HG03175 (cell line): ENCODE results near the gene CALHM2.

ENCODE experiments used
- ATAC-seq: cut with Tn5 transposase; IDR thresholded peaks from one replicate; pipeline ENCODE4 v1.9.1; 2021; ENCODE audit warnings: mild to moderate bottlenecking, moderate library complexity; ENCODE audit not compliant: unreplicated experiment

The CALHM2 gene

DNA sequence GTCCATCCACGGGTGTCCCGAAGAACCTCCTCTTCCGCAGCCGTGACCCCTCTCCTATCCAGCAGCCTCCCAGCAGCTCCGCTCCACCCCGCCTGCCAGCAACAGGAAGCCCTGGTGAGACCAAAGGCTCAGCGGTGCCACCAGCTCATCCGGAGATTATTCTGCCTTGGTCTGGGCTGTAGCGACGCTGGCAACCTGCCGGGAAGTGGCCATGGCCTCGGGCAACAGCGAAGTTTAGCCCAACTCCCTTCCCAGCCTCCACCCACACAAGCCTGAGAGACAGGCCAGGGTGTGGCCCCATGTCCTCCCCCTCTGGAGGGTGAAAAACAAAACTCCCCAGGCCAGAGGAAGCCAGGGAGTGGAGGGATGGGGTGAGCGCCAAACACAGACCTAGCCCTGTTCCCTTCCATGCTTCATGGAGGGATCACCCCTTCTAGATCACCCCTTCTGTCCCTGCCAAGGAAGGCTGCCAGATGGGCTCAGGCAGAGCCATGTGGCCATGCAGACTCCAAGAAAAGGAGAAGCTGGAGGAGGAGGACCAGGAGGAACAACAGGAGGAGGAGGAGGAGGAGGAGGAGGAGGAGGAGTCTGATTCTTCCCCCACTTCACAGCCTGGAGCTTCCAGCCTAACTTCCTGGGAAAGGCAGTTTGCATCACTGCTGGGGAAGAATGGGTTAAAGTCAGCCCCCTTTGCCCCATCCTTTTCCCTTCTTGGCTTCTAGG, 918 bp downstream of the CALHM2 start:
- no peak for ATAC-seq

DNA sequence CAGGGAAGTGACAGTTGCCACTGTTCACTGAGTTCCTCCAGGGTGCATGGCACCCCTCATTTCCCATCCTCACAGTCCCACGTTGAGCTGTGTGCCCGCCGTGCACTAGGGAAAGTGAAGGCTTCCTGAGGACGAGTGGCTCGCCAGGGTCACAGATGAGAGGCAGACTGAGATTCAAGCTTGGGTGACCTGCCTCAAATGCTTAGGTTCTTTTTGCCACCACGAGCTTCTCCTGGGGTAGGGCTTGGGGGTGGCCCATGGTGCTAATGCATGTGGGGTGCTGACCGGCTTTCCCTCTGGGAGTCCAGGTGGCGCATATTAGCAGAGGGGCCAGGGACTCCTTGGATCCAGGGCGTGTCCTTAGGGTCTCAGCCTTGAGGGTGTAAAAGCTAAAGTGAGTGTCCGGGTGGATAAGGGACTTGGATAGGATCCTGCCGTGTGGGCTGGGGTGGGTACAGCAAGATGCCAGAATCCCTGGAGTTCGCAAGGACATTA, 1.9 kb downstream of the CALHM2 start:
- ATAC-seq: no peak

DNA sequence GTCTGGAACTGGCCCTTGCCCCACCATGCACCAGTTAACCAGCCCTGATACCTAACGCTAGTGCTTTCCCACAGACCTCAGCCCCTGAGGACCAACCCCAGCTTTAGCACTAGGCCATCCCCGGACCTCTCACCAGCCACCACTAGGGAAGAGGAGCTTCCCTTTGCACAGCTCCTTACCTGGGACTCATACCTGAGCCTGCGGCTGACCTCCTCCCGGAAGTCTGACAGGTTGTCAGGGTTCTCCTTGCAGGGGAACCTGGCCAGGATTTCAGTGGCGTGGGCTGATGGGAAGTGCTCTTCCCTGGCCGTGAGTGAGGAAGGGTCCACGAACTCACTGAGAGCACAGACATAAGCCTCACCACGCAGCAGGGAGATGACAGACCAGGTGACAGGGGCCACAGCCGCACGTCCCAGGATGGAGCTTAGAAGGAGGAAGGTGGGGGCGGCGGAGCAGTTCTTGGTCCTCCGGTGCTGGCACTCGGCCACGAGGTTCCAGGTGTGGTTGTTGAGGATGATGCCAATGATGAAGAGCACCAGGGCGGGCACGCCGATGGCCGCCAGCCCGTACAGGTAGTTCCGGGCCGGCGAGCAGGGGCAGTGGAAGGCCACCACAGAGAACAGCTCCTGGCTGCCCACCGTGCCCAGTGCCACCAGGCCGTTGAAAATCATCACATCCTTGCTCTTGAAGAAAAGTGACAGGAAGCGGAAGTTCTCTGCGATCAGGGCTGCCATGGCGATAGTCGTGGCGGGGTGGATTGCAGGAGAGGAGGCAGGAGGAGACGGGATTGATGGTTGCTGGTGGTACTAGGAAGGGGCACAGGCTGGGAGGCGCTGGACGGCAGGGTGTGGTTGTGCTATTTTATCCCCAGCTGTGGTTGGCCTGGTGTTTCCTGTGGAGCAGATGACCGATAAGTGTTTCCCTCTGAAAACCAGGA, 2.7 kb downstream of the CALHM2 start:
- no peak for ATAC-seq

DNA sequence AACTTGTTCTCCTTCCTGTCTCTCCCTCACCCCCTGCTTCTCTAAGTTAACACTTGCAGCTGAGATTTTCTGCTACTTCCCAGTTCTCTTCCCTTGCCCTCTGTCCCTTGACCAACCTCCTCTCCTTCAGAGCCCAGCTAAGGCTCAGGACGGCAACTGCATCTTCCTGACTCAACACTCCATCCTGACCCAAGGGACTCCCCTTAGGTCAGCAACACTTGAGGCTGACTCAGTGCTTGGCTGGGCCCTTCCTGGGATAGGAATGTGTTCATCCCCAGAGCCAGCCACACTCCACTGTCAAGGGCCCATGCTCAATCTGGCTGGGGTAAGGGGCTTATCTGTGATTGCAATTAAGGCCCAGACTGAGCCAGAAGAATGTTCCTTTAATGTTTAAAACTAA, 3.4 kb downstream of the CALHM2 start:
- no peak for ATAC-seq

DNA sequence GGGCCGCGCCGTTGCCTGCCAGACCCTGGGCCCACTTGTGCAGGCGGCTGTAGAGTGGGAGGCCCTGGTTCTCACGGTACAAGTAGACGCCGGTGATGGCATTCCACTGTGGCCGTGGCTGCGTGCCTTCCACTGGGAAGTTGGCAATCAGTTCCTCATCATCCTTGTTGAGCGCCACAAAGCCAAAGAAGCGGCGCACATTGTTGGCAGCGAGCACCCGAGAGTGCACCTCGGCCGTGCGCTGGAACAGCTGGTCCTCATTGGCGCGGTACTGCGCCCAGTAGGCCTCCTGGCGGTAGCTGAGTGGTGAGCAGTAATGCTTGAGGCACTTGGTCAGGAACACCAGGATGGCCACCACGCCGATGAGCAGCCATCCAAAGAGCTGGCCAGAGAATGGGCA, 5.0 kb downstream of the CALHM2 start:
- no peak for ATAC-seq

DNA sequence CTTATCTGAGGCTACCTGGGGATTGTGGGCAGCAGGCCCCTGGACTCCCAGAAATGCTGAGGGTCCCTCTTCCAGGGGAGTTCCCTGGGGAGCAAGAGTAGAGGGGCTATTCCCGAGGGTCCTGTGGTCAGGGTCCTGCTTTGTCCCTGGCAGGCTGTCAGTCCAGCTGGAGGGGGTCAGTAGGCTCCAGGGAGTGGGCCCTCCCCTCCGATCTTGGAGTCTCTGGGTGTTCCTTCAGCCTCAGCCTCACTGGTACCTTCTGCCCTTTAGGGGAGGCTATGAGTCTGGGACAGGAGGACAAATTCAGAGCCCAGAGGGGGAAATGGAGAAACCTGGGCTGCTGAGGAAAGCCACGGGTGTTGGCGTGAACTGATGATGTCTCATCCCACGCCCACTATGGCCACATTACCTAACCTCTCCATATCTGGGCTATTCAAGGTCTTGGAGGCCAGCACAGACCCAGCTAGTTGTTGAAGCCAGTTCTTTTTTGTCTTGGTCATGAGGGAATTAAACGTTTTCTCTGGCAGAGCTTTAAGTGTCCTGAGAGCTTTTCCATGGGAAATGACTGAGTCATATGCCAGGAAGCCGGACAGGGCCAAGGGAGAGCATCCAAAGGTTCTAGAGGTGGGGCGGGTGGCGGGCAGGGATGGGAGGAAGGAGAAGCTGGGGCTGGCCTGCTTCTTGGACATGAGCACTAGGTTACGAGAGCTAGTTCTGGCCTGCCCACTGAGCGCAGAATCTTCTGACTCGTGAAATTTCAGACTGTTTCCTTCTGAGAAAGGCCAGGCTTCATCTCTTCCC, 6.2 kb downstream of the CALHM2 start:
- no peak for ATAC-seq

DNA sequence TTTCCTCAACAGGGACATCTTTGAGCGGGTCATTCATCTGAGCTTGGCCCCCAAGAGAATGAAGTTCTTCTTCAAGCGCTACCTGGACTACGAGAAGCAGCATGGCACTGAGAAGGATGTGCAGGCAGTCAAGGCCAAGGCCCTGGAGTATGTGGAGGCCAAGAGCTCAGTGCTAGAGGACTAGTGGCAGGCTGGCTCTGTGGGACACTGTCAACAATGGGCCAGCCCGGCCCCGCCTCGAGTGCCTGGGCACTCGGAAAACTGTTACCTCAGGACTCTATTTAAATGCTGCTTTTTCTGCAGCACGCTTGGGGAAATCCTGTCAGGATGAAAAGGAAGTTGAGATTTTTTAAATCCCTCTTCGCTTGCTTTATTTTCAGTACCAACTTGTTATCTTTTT, 6.8 kb downstream of the CALHM2 start:
- ATAC-seq: no peak

DNA sequence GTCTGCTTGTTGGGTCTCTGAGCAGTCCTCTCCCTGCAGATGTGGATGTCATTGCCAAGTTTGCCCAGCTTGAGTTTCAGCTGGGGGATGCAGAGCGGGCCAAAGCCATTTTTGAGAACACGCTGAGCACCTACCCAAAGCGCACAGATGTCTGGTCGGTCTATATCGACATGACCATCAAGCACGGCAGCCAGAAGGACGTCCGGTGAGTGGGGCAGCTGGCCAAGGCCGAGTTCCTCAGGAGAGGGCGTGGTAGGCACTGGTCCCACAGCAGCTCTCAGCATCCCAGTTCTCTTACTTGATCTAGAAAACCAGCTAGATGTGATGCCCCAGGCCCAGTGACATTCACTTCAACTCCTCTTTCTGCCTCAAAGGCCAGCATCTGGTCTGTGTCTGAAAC, 7.7 kb downstream of the CALHM2 start:
- no peak for ATAC-seq

DNA sequence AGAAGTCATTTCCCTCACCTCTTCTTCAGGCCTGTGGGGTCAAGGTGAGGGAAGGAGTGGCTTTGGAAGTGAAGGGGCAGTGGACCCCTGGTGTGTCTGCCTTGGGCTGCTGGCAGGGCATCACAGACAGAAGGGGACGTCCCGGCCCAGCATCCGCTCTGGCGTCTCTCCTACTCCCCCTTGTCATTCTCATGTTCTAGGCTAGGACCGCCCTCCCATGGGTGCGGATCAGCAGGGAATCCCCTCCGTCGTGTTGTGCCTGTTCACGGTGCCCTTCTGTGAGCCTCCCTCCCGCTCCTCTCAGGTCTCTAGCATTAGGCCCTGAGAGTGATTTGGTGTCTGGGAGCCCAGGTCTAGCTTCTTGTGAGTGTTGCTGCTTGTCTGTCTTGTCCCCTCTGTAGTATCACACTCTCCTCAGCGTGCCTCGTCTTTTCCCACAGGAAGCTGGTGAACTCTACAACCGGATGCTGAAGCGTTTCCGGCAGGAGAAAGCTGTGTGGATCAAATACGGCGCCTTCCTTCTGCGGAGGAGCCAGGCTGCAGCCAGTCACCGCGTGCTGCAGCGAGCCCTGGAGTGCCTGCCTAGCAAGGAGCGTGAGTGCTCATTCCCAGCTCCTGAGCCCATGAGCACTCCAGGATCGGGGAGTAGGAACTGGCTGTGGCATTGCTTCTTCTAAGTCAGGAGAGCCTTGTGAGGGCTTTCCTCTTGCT, 8.5 kb downstream of the CALHM2 start:
- no peak for ATAC-seq

DNA sequence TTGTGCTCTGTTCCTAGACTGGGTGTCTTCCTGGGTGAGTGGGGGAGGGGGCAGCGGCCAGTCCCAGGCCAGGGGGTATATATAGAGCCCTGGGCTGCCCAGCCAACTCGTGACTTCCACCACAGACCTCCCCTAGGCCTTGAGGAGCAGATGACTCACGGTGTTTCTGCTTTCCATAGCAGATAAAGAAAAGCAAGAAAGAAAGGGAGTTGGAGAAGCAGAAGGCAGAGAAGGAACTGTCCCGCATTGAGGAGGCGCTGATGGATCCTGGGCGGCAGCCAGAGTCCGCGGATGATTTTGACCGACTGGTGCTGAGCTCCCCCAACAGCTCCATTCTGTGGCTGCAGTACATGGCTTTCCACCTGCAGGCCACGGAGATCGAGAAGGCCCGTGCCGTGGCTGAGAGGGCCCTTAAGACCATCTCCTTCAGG, 10.1 kb downstream of the CALHM2 start:
- ATAC-seq: no peak

DNA sequence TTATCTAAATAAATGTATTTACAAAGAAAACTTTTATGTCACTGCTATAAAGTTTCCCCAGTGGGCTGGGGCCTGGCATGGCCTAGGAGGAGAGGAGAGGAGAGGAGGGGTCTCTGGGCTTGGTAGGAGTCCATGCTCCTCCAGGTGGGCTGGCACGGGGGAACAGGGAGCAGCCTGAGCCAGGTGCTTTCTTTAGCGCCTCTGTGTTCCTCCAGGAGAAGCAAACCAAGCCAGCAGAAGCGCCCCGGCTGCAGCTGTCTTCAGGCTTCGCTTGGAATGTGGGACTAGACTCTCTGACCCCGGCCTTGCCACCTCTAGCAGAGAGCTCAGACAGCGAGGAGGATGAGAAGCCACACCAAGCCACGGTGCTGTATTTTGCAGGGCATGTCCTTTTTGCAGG, 10.6 kb downstream of the CALHM2 start:
- ATAC-seq: no peak

DNA sequence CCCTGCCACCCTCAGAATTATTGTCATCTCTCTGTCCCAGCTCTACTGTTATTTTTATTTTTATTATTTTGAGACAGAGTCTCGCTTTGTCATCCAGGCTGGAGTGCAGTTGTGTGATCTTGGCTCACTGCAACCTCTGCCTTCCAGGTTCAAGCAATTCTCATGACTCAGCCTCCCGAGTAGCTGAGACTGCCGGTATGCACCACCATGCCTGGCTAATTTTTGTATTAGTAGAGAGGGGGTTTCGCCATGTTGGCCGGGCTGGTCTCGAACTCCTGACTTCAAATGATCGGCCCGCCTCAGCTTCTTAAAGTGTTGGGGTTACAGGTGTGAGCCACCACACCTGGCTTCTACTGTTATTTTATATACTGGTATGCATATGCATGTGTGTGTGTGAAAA, 11.0 kb downstream of the CALHM2 start:
- ATAC-seq: no peak

DNA sequence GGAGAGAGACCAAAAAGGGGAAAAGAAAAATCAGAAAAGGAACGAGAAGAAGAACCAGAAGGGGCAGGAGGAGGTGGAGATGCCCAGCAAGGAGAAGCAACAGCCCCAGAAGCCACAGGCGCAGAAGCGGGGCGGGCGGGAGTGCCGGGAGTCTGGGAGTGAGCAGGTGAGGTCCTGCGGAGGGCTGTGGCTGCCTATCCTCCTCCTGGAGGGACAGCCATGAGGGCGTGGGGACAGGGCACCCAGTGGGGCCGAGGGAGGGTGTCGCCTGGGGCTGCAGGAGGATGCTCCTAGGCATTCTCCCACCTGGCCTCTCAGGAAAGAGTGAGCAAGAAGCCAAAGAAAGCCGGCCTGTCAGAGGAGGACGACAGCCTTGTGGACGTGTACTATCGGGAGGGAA, 11.8 kb downstream of the CALHM2 start:
- ATAC-seq: no peak

DNA sequence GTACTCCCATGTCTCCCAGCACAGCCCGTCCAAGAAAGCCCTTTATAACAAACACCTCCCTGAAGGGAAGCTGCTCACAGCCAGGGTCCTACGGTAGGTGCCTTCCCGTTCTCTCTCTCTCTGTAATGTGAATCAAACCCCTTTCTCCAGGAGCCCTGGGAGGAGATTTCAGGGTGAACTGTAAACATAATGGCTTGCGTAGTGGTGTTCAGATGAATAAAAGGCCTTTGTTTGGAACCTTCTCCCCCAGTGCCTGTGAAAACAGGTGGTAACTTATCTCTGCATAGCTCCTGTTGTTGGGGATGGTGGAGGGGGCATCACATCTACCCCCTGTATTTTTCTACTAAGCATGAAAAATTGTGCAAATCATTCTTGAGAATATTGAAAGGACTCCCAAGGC, 12.4 kb downstream of the CALHM2 start:
- ATAC-seq: no peak

DNA sequence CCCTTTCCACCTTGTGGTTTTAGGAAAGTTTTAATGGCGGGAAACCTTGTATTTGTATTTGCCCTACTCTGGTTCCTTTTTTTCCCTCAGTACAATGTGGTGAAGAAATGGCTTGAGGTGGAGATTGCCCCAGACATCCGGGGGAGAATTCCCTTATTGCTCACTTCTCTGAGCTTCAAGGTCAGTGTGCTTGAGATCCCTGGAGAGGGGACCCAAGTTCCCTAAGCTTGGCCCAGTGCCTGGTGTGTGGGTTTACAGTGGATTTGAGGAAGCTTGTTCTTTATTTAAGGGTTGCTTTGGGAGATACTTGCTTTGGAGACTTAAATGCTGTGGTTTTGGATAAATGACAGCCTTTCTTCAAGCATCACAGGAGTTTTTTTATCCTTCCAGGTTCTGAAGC, 18.3 kb downstream of the CALHM2 start:
- ATAC-seq: no peak

DNA sequence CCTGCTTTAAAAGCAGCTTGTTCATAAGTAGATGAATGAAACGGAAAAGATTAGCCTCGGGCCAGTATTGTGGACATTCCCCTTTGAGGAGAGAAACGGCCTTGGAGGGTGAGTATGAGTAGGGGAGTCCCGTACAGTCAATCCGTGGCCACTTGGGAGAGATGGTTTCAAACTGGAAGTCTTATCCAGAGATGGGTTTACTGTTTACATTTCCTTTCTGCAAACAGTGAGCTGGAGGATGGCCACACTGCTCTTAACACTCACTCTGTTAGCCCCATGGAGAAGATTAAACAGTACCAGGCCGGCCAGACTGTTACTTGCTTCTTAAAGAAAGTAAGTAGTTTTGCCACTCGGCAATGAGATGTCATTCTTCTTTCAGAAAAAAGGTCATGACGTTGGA, 20.3 kb downstream of the CALHM2 start:
- no peak for ATAC-seq

DNA sequence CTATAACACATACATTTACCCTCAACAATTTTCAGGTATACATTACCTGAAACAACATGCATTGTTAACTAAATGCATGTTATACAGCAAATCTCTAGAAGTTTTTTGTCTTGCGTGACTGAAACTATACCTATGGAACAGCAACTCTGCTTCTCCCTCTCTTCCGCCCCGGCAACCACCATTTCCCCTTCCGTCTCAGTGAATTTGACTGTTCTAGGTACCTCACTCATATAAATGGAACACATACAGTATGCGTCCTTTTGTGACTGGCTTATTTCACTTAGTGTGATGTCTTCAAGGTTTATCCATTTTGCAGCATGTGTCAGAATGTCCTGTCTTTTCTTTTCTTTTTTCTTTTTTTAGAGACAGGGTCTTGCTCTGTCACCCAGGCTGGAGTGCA, 22.5 kb downstream of the CALHM2 start:
- ATAC-seq: no peak

DNA sequence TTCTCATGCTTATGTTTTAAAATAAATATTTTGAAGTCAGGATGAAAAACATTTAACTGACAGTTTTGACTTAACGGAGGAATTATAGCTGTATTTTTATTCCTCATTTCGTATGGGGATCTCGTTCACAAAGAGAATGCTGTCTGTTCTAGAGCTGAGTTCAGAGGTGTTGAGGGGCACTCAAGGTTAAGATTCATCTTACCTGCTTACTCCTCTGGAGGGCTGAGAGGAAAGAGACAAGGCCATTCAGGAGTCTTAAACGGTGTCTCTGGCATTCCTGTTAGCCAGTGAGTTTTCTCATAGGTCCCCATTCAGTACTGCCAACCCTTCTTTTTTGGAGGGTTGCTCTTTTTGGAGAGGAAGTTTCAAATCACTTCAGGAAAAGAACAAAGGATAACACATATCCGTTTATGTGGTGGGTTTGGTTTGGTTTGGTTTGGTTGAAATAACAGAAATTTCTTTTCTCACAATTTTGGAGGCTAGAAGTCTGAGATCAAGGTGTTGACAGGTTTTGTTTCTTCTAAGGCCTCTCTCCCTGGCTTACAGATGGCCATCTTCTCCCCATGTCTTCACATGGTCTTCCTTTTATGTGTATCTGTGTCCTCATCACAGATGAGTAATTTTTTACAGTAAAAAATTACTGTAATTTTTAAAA, 23.1 kb downstream of the CALHM2 start:
- no peak for ATAC-seq

DNA sequence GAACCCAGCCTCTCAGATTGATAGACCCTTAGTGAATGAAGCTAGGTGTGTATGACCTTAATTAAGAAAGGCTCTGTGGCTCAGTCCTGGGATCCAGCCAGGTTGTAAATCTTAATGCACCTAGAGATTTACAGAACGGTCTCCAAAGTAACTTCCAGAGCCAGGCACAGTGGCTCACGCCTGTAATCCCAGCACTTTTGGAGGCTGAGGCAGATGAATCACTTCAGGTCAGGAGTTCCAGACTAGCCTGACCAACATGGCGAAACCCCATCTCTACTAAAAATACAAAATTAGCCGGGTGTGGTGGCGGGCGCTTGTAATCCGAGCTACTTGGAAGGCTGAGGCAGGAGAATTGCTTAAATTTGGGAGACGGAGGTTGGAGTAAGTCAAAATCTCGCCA, 24.3 kb downstream of the CALHM2 start:
- ATAC-seq: no peak

DNA sequence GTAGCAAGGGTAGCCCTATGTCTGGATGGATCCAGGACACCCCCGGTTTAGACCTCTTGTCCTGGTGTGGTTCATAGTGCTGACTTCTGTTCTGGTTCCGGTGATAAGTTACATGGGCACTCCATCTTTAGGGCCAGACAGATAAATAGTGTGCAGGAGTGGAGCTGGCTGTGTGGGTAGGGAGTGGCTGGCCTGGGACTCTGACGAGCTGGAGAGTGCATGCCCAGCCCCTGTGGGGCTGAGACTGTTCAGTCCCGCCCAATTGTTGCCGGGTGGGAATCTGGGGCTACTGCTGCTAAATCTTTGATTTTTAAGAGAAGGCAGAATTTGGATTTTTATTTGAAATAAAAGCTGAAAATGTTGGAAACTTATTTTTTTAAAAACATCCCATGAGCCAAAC, 28.4 kb downstream of the CALHM2 start:
- ATAC-seq: no peak
